Esophagus squamous epithelium (tissue), 4 donors: Measurements from ENCODE around the gene PTN.

Source experiments
- CTCF ChIP-seq, 6 experiments: fragments of 450-650 bp in 4 of 6; fragments of 200-600 bp in 2 of 6; sonication (generic) in 2 of 6; IDR thresholded peaks; one replicate each; pipeline ENCODE4 v1.5.1; 2016 to 2019; ENCODE audit warnings: antibody characterized with exemption in 6 of 6, mild to moderate bottlenecking in 4 of 6, moderate library complexity in 4 of 6
- POLR2A ChIP-seq, 4 donors: fragments of 450-650 bp; IDR thresholded peaks; one replicate each; pipeline ENCODE4 v1.6.1; 2017; ENCODE audit warnings: antibody characterized with exemption in 4 of 4, mild to moderate bottlenecking in 4 of 4, moderate library complexity in 3 of 4

GRCh38 chr7:137243741-137244140 lies 99.8 kb downstream of the PTN start:
- TF ChIP-seq POLR2A (IDR thresholded peaks at IDR 0.05) (no peak), CTCF (IDR thresholded peaks at IDR 0.05) (no peak)
